HepG2 (cell line): ENCODE data around the gene FAM32A. TPM values are rescaled to one million over a fixed set of nuclear protein-coding genes. Genes with fewer than 3 reads are reported as not detected.

Experiments
- ARNT ChIP-seq: fragments of 450-650 bp; IDR thresholded peaks from 2 replicates; pipeline ENCODE4 v1.6.1; 2017
- E2F1 ChIP-seq: sonication (generic); formaldehyde crosslinking; IDR thresholded peaks from 2 replicates; pipeline ENCODE4 v1.5.0; 2020; ENCODE audit warnings: missing genetic modification reagents
- EP300 ChIP-seq, 3 experiments: sonication (generic) in 1 of 3; formaldehyde crosslinking in 1 of 3; IDR thresholded peaks; 2 replicates each; pipeline versions ENCODE4 v1.5.1 to v1.6.1; 2011 to 2020; ENCODE audit warnings: low read depth in 2 of 3, low read length in 2 of 3, borderline replicate concordance in 1 of 3, improper control_type of control experiment in 1 of 3, mild to moderate bottlenecking in 1 of 3, missing genetic modification reagents in 1 of 3, moderate library complexity in 1 of 3
- FOXK2 ChIP-seq: fragments of 450-650 bp; IDR thresholded peaks from 2 replicates; pipeline ENCODE4 v1.6.1; 2016
- GZF1 ChIP-seq: sonication (generic); formaldehyde crosslinking; IDR thresholded peaks from 2 replicates; pipeline ENCODE4 v1.5.1; 2020; ENCODE audit warnings: mild to moderate bottlenecking, missing genetic modification reagents
- HNRNPK ChIP-seq: fragments of 200-400 bp; formaldehyde crosslinking; IDR thresholded peaks from 2 replicates; pipeline ENCODE4 v1.6.1; 2018; ENCODE audit warnings: low read length, low read depth, moderate library complexity, mild to moderate bottlenecking; ENCODE audit not compliant: poor library complexity, severe bottlenecking
- KDM3A ChIP-seq: IDR thresholded peaks from 2 replicates; pipeline ENCODE4 v1.6.1; 2018; ENCODE audit warnings: low read depth, missing compliant biosample characterization
- MATR3 ChIP-seq: sonication (generic); formaldehyde crosslinking; IDR thresholded peaks from 2 replicates; pipeline ENCODE4 v1.4.0; 2020; ENCODE audit warnings: missing genetic modification reagents
- MXI1 ChIP-seq: IDR thresholded peaks from 3 replicates; pipeline ENCODE4 v1.6.1; 2012; ENCODE audit warnings: low read depth, low read length, inconsistent platforms, borderline replicate concordance
- NR2F6 ChIP-seq, 2 experiments: IDR thresholded peaks; 2 replicates each; pipeline ENCODE4 v1.6.1; 2016; ENCODE audit warnings: antibody characterized with exemption in 1 of 2, mild to moderate bottlenecking in 1 of 2
- NR3C1 ChIP-seq: sonication (generic); formaldehyde crosslinking; IDR thresholded peaks from 2 replicates; pipeline ENCODE4 v1.4.0; 2020; ENCODE audit warnings: missing genetic modification reagents
- RBM39 ChIP-seq: fragments of 200-400 bp; formaldehyde crosslinking; IDR thresholded peaks from one replicate; pipeline ENCODE4 v1.6.1; 2018; ENCODE audit warnings: antibody characterized with exemption, mild to moderate bottlenecking, low read depth, low read length; ENCODE audit not compliant: poor library complexity, severe bottlenecking
- RFXAP ChIP-seq: sonication (generic); formaldehyde crosslinking; IDR thresholded peaks from 2 replicates; pipeline ENCODE4 v1.4.0; 2020; ENCODE audit warnings: missing genetic modification reagents, borderline replicate concordance
- SMAD1 ChIP-seq: sonication (generic); formaldehyde crosslinking; IDR thresholded peaks from 2 replicates; pipeline ENCODE4 v1.4.0; 2020; ENCODE audit warnings: missing genetic modification reagents, low read depth, mild to moderate bottlenecking, borderline replicate concordance
- SMAD3 ChIP-seq: sonication (generic); formaldehyde crosslinking; IDR thresholded peaks from 2 replicates; pipeline ENCODE4 v1.4.0; 2020; ENCODE audit warnings: missing genetic modification reagents
- SNAPC5 ChIP-seq: sonication (generic); formaldehyde crosslinking; IDR thresholded peaks from 2 replicates; pipeline ENCODE4 v1.8.1; 2023; ENCODE audit warnings: mild to moderate bottlenecking, missing genetic modification reagents, borderline replicate concordance
- SRF ChIP-seq: IDR thresholded peaks from 2 replicates; pipeline ENCODE4 v1.6.1; 2011; ENCODE audit warnings: mild to moderate bottlenecking, low read depth, low read length, moderate library complexity
- SUZ12 ChIP-seq: fragments of 150-350 bp; IDR thresholded peaks from 2 replicates; pipeline ENCODE4 v1.6.1; 2014; ENCODE audit warnings: low read depth, low read length
- THYN1 ChIP-seq: sonication (generic); formaldehyde crosslinking; IDR thresholded peaks from 2 replicates; pipeline ENCODE4 v1.8.1; 2023; ENCODE audit warnings: low read depth, mild to moderate bottlenecking, moderate library complexity, missing genetic modification reagents, borderline replicate concordance
- ZBTB21 ChIP-seq: sonication (generic); formaldehyde crosslinking; IDR thresholded peaks from 2 replicates; pipeline ENCODE4 v1.4.0; 2020; ENCODE audit warnings: missing genetic modification reagents
- ZNF224 ChIP-seq: sonication (generic); formaldehyde crosslinking; IDR thresholded peaks from 2 replicates; pipeline ENCODE4 v1.5.0; 2020; ENCODE audit warnings: mild to moderate bottlenecking, missing genetic modification reagents
- ZNF331 ChIP-seq: sonication (generic); formaldehyde crosslinking; IDR thresholded peaks from 2 replicates; pipeline ENCODE4 v1.4.0; 2020; ENCODE audit warnings: missing genetic modification reagents
- ZNF563 ChIP-seq: sonication (generic); formaldehyde crosslinking; IDR thresholded peaks from 2 replicates; pipeline ENCODE4 v1.8.0; 2022; ENCODE audit warnings: mild to moderate bottlenecking, moderate library complexity, missing genetic modification reagents
- ZNF7 ChIP-seq: IDR thresholded peaks from 2 replicates; pipeline ENCODE4 v1.6.1; 2016; ENCODE audit warnings: missing biosample characterization, missing genetic modification reagents
- ZNF737 ChIP-seq: sonication (generic); formaldehyde crosslinking; IDR thresholded peaks from 2 replicates; pipeline ENCODE4 v1.5.0; 2020; ENCODE audit warnings: missing genetic modification reagents, mild to moderate bottlenecking, borderline replicate concordance
- ZNF841 ChIP-seq: sonication (generic); formaldehyde crosslinking; IDR thresholded peaks from 2 replicates; pipeline ENCODE4 v1.8.1; 2023; ENCODE audit warnings: missing genetic modification reagents, borderline replicate concordance
- ZNF883 ChIP-seq: sonication (generic); formaldehyde crosslinking; IDR thresholded peaks from 2 replicates; pipeline ENCODE4 v1.5.1; 2020; ENCODE audit warnings: mild to moderate bottlenecking, missing genetic modification reagents; ENCODE audit errors: not compliant biosample characterization
- polyA plus RNA-seq, 8 experiments: library from polyadenylated mRNA; depleted of rRNA in 3 of 8; stranded (reverse) in 7 of 8; unstranded in 1 of 8; fragments of >200 nt; fragmentation: Illumina TruSeq in 4 of 8; extraction: Trizol in 4 of 8; gene quantifications; 2 replicates each; pipeline versions ENCODE4 v1.2.1 to v1.2.3, GENCODE V29; 2011 to 2016; ENCODE audit warnings: low read depth in 4 of 8, missing spikeins in 1 of 8, mixed read lengths in 1 of 8; ENCODE audit not compliant: insufficient read depth in 1 of 8
- total RNA-seq, 5 experiments: library from RNA; depleted of rRNA; stranded (reverse); fragments of >200 nt; fragmentation: Illumina TruSeq; extraction: Trizol; gene quantifications; 2 replicates each; pipeline ENCODE4 v1.2.3, GENCODE V29; 2016; ENCODE audit warnings: low read depth in 1 of 5
- TF ChIP-seq, protein P1 (sequence below): sonication (generic); formaldehyde crosslinking; IDR thresholded peaks from 2 replicates; pipeline ENCODE4 v1.5.0; 2020; ENCODE audit warnings: mild to moderate bottlenecking, missing genetic modification reagents

FAM32A gene
- total and polyA plus RNA-seq, 2 of the 13 experiments (the other 11 are each of a cell fraction or from before 2014, with no cell fraction given): 85.8 to 86.2 TPM

- TF ChIP-seq ZNF841 (no peak), ZNF7 (CRISPR knock-in tag) (no peak), EP300 (IDR thresholded peaks at IDR 0.05; ENCODE audit: low read depth in 2 of 2, low read length in 2 of 2) (no peak), EP300 (CRISPR knock-in tag; IDR thresholded peaks at IDR 0.05; ENCODE audit: borderline replicate concordance) (no peak), RBM39 (peak; percentile 65), ZNF331 (CRISPR knock-in tag) (no peak), GZF1 (CRISPR knock-in tag) (no peak), ARNT (no peak), ZBTB21 (CRISPR knock-in tag) (no peak), NR2F6 (IDR thresholded peaks at IDR 0.05) (no peak), NR2F6 (CRISPR knock-in tag; IDR thresholded peaks at IDR 0.05) (no peak), HNRNPK (no peak), ZNF224 (no peak), ZNF563 (CRISPR knock-in tag) (no peak; the same call in 1 of the 2 replicates), ZNF883 (peak; percentile 87), SRF (peak; percentile 79; the same call in 1 of the 2 replicates), MATR3 (CRISPR knock-in tag) (no peak), SMAD1 (CRISPR knock-in tag) (no peak), SNAPC5 (no peak), KDM3A (CRISPR knock-in tag) (peak; percentile 49; the same call in 1 of the 2 replicates), E2F1 (CRISPR knock-in tag) (peak; percentile 96), MXI1 (peak; percentile 82; the same call in 2 of the 3 replicates), RFXAP (CRISPR knock-in tag) (peak; percentile 71; the same call in 1 of the 2 replicates), NR3C1 (CRISPR knock-in tag) (no peak), SUZ12 (no peak), ZNF737 (no peak), FOXK2 (peak; percentile 45; the same call in 1 of the 2 replicates), THYN1 (CRISPR knock-in tag) (no peak), SMAD3 (0 out of 2 replicates have a peak, but pooled peaks have one; percentile 16)
- TF ChIP-seq, protein P1, sequence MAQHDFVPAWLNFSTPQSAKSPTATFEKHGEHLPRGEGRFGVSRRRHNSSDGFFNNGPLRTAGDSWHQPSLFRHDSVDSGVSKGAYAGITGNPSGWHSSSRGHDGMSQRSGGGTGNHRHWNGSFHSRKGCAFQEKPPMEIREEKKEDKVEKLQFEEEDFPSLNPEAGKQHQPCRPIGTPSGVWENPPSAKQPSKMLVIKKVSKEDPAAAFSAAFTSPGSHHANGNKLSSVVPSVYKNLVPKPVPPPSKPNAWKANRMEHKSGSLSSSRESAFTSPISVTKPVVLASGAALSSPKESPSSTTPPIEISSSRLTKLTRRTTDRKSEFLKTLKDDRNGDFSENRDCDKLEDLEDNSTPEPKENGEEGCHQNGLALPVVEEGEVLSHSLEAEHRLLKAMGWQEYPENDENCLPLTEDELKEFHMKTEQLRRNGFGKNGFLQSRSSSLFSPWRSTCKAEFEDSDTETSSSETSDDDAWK (CRISPR knock-in tag): no peak
Measured at GRCh38 chr19:16197622-16198369, 12.6 kb downstream of the FAM32A start, which contains the start of gene AP1M1 (continued).
